ENCODE data around the gene SEMA6C.

The SEMA6C gene

DNA sequence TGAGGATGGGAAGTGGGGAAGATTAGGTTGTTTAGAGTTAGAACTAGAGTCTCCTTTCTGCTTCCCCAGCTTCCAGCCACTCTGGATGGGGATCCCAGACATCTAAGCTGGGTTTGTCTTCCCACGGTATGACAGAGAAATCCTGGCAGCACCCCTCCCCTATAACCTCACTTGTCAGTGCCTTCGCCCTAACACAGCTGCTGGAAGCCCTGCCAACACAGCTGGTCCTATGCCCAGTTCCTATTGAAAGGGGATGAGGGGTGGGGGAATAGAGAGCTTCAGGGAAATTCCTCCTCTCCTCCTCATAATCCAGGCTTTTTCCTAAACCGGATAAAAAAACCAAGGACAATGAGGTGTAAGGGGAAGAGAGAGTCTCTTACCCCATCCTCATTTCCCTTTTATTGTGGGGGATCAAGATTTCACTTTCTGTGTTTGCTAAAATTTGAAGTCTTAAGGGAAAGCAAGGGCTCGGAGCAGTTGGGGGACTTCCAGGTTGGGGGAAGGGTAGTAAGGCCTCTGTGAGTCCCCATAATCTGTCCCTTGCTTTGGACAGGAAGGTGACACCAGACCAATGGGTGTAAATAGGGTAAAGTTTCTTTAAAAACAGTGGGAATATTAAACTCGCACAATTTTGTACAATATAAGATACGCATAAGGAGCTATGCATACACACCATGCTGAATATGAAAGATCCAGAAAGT, 28.8 kb upstream of the SEMA6C start:
- TF ChIP-seq, protein P1, sequence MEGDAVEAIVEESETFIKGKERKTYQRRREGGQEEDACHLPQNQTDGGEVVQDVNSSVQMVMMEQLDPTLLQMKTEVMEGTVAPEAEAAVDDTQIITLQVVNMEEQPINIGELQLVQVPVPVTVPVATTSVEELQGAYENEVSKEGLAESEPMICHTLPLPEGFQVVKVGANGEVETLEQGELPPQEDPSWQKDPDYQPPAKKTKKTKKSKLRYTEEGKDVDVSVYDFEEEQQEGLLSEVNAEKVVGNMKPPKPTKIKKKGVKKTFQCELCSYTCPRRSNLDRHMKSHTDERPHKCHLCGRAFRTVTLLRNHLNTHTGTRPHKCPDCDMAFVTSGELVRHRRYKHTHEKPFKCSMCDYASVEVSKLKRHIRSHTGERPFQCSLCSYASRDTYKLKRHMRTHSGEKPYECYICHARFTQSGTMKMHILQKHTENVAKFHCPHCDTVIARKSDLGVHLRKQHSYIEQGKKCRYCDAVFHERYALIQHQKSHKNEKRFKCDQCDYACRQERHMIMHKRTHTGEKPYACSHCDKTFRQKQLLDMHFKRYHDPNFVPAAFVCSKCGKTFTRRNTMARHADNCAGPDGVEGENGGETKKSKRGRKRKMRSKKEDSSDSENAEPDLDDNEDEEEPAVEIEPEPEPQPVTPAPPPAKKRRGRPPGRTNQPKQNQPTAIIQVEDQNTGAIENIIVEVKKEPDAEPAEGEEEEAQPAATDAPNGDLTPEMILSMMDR (IDR thresholded peaks at IDR 0.05; ENCODE audit: unreplicated experiment in 3 of 3): no peak
- H3K36me3 Mint-ChIP-seq (ENCODE audit: low read depth): peaks cover 65% of the 10 kb centered on the region
- peaks cover 10% of the 10 kb centered on the region for H3K4me1 Mint-ChIP-seq
- H3K4me3 Mint-ChIP-seq: no peak overlapping the region
- no peaks in the 10 kb centered on the region for H3K9me3 Mint-ChIP-seq
- H3K27me3 Mint-ChIP-seq (ENCODE audit: low read depth): no peaks in the 10 kb centered on the region
- no peak overlapping the region for H3K27ac Mint-ChIP-seq

DNA sequence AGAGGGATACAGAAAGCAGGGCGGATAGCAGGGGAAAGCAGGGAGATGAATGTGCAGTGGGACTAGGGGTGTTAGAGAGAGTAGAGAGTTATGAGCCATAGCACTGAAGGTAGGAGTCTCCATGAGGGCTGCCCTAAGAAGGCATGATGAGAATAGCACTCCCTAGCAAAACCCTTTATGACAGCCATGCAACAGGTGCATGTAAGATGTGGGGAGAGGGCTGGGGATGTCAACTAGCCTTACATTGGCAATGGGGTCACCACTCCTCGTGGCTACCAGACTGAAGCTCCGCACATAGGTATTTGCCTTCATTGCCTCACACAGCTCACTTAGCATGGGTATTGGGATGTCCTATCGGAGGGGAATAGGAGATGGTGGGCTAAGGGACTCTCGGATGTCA, 24.8 kb upstream of the SEMA6C start:
- TF ChIP-seq, protein P1 (IDR thresholded peaks at IDR 0.05; ENCODE audit: unreplicated experiment in 3 of 3): no peak
- H3K27ac Mint-ChIP-seq: no peak overlapping the region

DNA sequence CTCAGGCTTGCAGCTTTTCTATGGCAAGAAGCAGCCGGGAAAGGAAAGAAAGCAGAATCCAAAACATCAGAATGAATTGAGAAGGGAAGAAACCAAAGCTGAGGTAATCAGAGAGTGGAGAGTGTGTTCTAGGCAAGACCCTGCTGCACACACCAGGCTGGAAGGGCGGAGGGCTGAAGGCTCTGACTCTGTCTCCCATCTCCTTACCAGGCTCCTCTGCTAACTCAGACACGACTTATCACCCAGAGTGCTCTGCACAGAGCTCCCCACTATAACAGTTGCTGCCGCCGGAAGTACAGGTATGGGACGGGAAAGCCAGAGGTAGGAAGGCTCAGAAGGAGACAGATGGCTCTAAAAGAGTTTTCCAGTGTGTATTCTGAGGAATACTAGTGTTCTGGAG, 20.7 kb upstream of the SEMA6C start:
- TF ChIP-seq, protein P1 (IDR thresholded peaks at IDR 0.05; ENCODE audit: unreplicated experiment in 3 of 3): no peak
- peak overlapping the region in 1 of 3 experiments; percentile 99 for H3K27ac Mint-ChIP-seq
- peaks cover 25% of the 10 kb centered on the region for H3K36me3 Mint-ChIP-seq (ENCODE audit: low read depth)
- H3K4me3 Mint-ChIP-seq: peak overlapping the region; percentile 94 to 97 (median 95)
- H3K27me3 Mint-ChIP-seq (ENCODE audit: low read depth): no peaks in the 10 kb centered on the region
- H3K4me1 Mint-ChIP-seq: peaks cover 18% of the 10 kb centered on the region
- no peaks in the 10 kb centered on the region for H3K9me3 Mint-ChIP-seq

More for the DNA sequence above, 24.8 kb upstream of the SEMA6C start:
- no peak overlapping the region for H3K4me3 Mint-ChIP-seq
- peaks cover 42% of the 10 kb centered on the region for H3K36me3 Mint-ChIP-seq (ENCODE audit: low read depth)
- H3K9me3 Mint-ChIP-seq: no peaks in the 10 kb centered on the region
- peaks cover 10% of the 10 kb centered on the region for H3K4me1 Mint-ChIP-seq
- no peaks in the 10 kb centered on the region for H3K27me3 Mint-ChIP-seq (ENCODE audit: low read depth)

GRCh38 chr1:151166505-151166956, 20.1 kb upstream of the SEMA6C start:
- Mint-ChIP-seq H3K36me3 (ENCODE audit: low read depth) (peaks cover 27% of the 10 kb centered on the region), H3K27ac (peak overlapping the region; percentile 97 to 99 (median 98)), H3K27me3 (ENCODE audit: low read depth) (no peaks in the 10 kb centered on the region), H3K4me3 (peak overlapping the region; percentile 94 to 97 (median 95)), H3K4me1 (peaks cover 18% of the 10 kb centered on the region), H3K9me3 (no peaks in the 10 kb centered on the region)
- TF ChIP-seq, protein P1 (IDR thresholded peaks at IDR 0.05; ENCODE audit: unreplicated experiment in 3 of 3): no peak

GRCh38 chr1:151165738-151166504, 19.5 kb upstream of the SEMA6C start, which contains the start of the genes LYSMD1 and SCNM1:
Gene LYSMD1 (minus strand): TSS chr1:151165902. CDS start chr1:151165258, 644 bp downstream.
Gene SCNM1 (plus strand): TSS chr1:151166144. CDS start chr1:151166153, 9 bp downstream.
- TF ChIP-seq, protein P1 (IDR thresholded peaks at IDR 0.05; ENCODE audit: unreplicated experiment in 3 of 3): no peak
- peak within 1 kb of the TSS; percentile 97 to 99 (median 98) for H3K27ac Mint-ChIP-seq
- H3K4me3 Mint-ChIP-seq: peak within 1 kb of the TSS; percentile 94 to 97 (median 95)
- no peaks in the 10 kb centered on the region for H3K27me3 Mint-ChIP-seq (ENCODE audit: low read depth)
- H3K36me3 Mint-ChIP-seq (ENCODE audit: low read depth): peaks cover 27% of the 10 kb centered on the region
- H3K4me1 Mint-ChIP-seq: peaks cover 18% of the 10 kb centered on the region
- no peaks in the 10 kb centered on the region for H3K9me3 Mint-ChIP-seq

Measured in nephron (organoid).